Measurements from ENCODE around the gene CAP1. TPM values are rescaled to one million over a fixed set of nuclear protein-coding genes. Genes with fewer than 3 reads are reported as not detected.
"Not testable (repeated sequence)": the region's sequence is repeated elsewhere in the genome, so short reads cannot be mapped to it uniquely, and the experiment has no call there.

CAP1 gene
- total and polyA plus RNA-seq, 3 experiments from 2014 or later = 519 to 788 (median 536) TPM

DNA sequence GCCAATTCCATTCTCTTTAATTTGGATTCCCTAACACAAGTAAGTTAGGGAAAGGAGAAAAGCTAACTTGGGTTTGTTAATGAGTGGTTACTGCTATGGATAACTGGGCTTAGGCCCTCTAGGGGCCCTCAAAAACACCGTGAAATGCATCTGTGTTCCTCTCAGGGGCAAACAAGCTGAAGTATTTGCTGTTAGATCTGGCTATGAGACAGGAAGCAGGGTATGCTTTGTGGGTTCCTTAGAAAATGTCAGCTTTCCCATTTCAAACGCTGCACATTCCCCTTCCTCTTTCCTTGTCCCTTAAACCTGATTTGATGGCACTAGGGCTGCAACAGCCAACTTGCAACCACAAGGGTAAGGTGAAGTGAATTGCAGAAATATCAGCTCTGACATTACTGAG, 5.7 kb upstream of the CAP1 start:
- peaks cover 0 to 6% (median 0%) of the 10 kb centered on the region in 3 donors for H3K36me3 Mint-ChIP-seq
- H3K4me3 ChIP-seq (ENCODE audit: low read length) = peak overlapping the region; percentile 20
- H3K4me1 Mint-ChIP-seq = peaks cover 53 to 69% (median 63%) of the 10 kb centered on the region in 3 donors
- H3K27ac Mint-ChIP-seq = peak overlapping the region; percentile 67 to 95 (median 82)
- DNase-seq = peak in 1 of 5 donors; percentile 46
- no peaks in the 10 kb centered on the region for H3K36me3 ChIP-seq (ENCODE audit: insufficient read depth, low read length)
- H3K27me3 Mint-ChIP-seq = no peaks in the 10 kb centered on the region
- H3K9me3 ChIP-seq (ENCODE audit: low read length) = no peaks in the 10 kb centered on the region
- no peaks in the 10 kb centered on the region for H3K9me3 Mint-ChIP-seq
- ChIA-PET CTCF (interaction anchor here (1.1 to 1.7 kb wide), 3 partner anchors 9 to 116 kb away, joined by 3 to 10 read pairs (median 4); no protein-coding TSS in a partner anchor), POLR2A (no interaction called here)
- H3K4me3 Mint-ChIP-seq = peak overlapping the region; percentile 12 to 72 (median 37)
- peak overlapping the region; percentile 13 for H3K27ac ChIP-seq (ENCODE audit: low read depth, low read length)
- H3K27me3 ChIP-seq (ENCODE audit: insufficient read depth, low read length, poor library complexity, severe bottlenecking) = no peaks in the 10 kb centered on the region
- H3K4me1 ChIP-seq (ENCODE audit: insufficient read depth, low read length) = peaks cover 65% of the 10 kb centered on the region

DNA sequence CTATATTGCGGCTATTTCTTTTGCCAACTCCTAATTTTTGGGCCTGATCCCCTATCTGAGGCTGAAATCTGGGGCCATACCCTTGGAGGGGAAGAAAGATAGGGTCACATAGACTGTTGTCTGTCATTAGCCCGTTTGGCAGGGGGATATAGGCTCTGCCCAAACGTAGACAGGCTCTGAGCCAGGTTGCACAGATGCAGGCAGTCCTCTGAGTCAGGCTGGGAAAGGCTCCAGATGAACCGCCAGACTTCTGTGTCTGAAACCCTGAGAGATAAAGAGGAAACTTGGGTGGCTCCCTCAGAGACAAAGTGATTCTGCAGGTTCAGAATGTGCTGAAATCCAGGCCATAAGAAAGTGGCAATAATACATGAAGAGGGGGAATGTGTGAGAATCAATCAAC, 4.0 kb upstream of the CAP1 start:
- DNase-seq = no peak
- ChIA-PET POLR2A (no interaction called here), CTCF (no interaction called here)
- no peaks in the 10 kb centered on the region for H3K9me3 Mint-ChIP-seq
- Histone ChIP-seq H3K9me3 (ENCODE audit: low read length) (no peaks in the 10 kb centered on the region), H3K36me3 (ENCODE audit: insufficient read depth, low read length) (no peaks in the 10 kb centered on the region), H3K27me3 (ENCODE audit: insufficient read depth, low read length, poor library complexity, severe bottlenecking) (no peaks in the 10 kb centered on the region), H3K4me3 (ENCODE audit: low read length) (no peak overlapping the region), H3K27ac (ENCODE audit: low read depth, low read length) (peak overlapping the region; percentile 45), H3K4me1 (ENCODE audit: insufficient read depth, low read length) (peaks cover 63% of the 10 kb centered on the region)
- no peaks in the 10 kb centered on the region for H3K27me3 Mint-ChIP-seq
- peak overlapping the region in 7 of 8 donors; percentile 21 to 93 (median 82) for H3K27ac Mint-ChIP-seq
- peaks cover 0 to 23% (median 2%) of the 10 kb centered on the region in 3 donors for H3K36me3 Mint-ChIP-seq
- peaks cover 46 to 70% (median 66%) of the 10 kb centered on the region in 3 donors for H3K4me1 Mint-ChIP-seq
- peak overlapping the region in 1 of 7 donors; percentile 7 for H3K4me3 Mint-ChIP-seq

DNA sequence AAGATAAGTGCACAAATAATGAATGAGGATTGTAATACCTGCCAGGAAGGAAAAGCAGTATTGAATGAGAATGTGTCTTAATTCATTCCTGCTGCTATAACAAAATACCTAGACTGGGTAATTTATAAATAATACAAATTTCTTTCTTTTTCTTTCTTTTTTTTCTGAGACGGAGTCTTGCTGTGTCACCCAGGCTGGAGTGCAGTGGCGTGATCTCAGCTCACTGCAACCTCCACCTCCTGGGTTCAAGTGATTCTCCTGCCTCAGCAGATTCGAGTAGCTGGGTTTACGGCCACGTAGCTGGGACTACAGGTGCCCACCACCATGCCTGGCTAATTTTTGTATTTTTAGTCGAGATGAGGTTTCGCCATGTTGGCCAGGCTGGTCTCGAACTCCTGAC, 3.3 kb upstream of the CAP1 start:
- H3K9me3 ChIP-seq (ENCODE audit: low read length); H3K4me3 ChIP-seq (ENCODE audit: low read length); H3K9me3 Mint-ChIP-seq; CTCF ChIA-PET; DNase-seq; H3K27me3 Mint-ChIP-seq; H3K27me3 ChIP-seq (ENCODE audit: insufficient read depth, low read length, poor library complexity, severe bottlenecking); H3K4me3 Mint-ChIP-seq; H3K36me3 ChIP-seq (ENCODE audit: insufficient read depth, low read length); POLR2A ChIA-PET: not testable (repeated sequence)
- Mint-ChIP-seq H3K4me1 (peaks cover 49 to 74% (median 70%) of the 10 kb centered on the region in 3 donors), H3K27ac (peak overlapping the region in 7 of 8 donors; percentile 14 to 96 (median 83)), H3K36me3 (peaks cover 0 to 29% (median 7%) of the 10 kb centered on the region in 3 donors)
- Histone ChIP-seq H3K27ac (ENCODE audit: low read depth, low read length) (peak overlapping the region; percentile 45), H3K4me1 (ENCODE audit: insufficient read depth, low read length) (peaks cover 63% of the 10 kb centered on the region)

DNA sequence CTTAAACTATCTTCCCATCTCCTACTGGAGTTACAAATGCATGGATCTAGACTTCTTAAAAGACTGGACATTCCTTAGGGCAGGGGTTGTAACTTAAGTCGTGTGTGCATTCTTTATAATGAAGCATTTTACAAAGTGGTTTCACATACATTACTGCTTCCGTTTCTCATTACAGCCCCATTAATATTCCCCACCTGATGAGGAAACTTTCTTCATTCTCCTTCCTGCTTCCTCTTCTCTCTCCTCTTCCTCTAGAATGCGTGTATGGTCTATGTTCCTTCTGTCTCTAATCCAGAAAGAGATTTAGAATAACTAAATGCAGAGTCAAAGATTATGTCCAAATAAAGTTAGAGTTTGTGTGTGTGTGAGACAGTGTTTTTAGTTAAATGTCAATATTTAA, 1.8 kb upstream of the CAP1 start:
- H3K4me1 Mint-ChIP-seq = peaks cover 57 to 80% (median 76%) of the 10 kb centered on the region in 3 donors
- H3K27ac Mint-ChIP-seq = peak overlapping the region; percentile 90 to 100 (median 98)
- Histone ChIP-seq H3K9me3 (ENCODE audit: low read length) (no peaks in the 10 kb centered on the region), H3K27me3 (ENCODE audit: insufficient read depth, low read length, poor library complexity, severe bottlenecking) (no peaks in the 10 kb centered on the region), H3K36me3 (ENCODE audit: insufficient read depth, low read length) (peaks cover 6% of the 10 kb centered on the region), H3K27ac (ENCODE audit: low read depth, low read length) (peak overlapping the region; percentile 91), H3K4me3 (ENCODE audit: low read length) (peak overlapping the region; percentile 69), H3K4me1 (ENCODE audit: insufficient read depth, low read length) (peaks cover 71% of the 10 kb centered on the region)
- H3K4me3 Mint-ChIP-seq = peak overlapping the region; percentile 90 to 98 (median 96)
- DNase-seq = no peak
- H3K36me3 Mint-ChIP-seq = peaks cover 6 to 38% (median 14%) of the 10 kb centered on the region in 3 donors
- ChIA-PET POLR2A (no interaction called here), CTCF (interaction anchor here (1.1 to 1.7 kb wide), 5 partner anchors 8 to 119 kb away, joined by 3 to 6 read pairs (median 4); no protein-coding TSS in a partner anchor)
- no peaks in the 10 kb centered on the region for H3K9me3 Mint-ChIP-seq
- H3K27me3 Mint-ChIP-seq = no peaks in the 10 kb centered on the region

DNA sequence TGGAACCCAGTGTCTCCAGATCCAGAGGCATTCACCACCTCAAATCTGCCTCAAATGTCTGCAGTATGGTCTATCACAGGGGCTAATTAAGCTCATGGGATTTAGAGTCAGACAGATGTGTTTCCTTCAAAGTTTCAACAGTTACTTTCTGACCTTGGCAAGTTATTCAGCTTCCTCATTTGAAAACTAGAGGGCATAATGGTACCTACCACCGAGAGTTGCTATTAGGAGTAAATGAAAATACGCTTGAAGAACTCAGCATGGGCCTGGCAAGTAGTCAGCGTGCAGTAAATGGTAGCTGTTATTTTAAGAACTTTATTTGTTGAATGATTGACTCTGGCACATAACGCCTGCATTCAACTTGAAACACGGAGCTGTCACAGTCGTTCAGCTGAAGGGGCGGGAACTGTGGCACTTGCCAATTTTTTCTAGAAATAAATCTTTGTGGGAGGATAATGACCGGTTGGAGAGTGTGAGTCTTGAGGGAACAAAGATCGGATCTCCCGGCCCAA, 1.2 kb upstream of the CAP1 start:
- H3K27ac Mint-ChIP-seq = peak overlapping the region; percentile 90 to 100 (median 98)

DNA sequence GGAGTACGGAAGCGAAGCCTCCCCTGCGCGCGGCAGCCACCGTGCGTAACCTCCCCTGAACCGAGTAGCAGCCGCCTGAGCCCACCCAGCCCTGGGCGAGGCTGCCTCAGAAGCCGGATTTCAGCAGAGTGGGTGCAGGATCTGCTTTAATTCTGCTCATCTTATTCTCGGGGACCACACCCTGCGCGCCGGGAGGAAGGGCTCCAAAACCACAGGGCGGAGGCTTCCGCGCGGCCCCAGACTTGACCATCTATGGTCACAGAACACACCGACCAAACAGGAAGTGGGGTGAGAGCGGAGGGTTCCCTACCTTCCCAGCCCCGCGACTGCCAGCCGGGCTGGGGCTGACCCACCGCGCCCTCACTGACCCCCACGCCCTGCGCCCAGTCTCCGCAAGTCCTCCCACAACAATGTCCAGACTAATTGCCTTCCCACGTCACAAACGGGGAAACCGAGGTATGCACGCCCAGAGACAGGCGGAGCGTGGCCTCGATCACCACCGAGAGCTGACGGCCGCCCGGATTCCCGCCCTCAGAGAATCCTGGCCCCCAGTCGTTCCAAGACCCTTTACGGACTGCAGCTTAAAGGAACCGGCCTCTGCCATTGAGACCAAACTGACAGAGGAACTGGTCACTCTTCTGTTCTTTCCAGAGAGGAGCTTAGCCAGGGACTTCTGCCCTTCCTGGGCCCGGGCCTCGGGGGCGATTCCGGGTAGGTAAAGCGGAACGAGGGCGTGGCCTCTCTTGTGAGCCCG, 595 bp upstream of the CAP1 start:
- H3K4me1 Mint-ChIP-seq = peaks cover 56 to 77% (median 74%) of the 10 kb centered on the region in 3 donors
- no peaks in the 10 kb centered on the region for H3K9me3 Mint-ChIP-seq
- H3K36me3 Mint-ChIP-seq = peaks cover 6 to 48% (median 14%) of the 10 kb centered on the region in 3 donors
- no peaks in the 10 kb centered on the region for H3K9me3 ChIP-seq (ENCODE audit: low read length)
- H3K4me3 ChIP-seq (ENCODE audit: low read length) = peak overlapping the region; percentile 69
- H3K27ac Mint-ChIP-seq = peak overlapping the region; percentile 90 to 100 (median 98)
- ChIA-PET CTCF (interaction anchor here (0.8 to 1.6 kb wide), 7 partner anchors 10 to 138 kb away, joined by 3 to 6 read pairs (median 4); partner anchors contain the start of gene MYCL), POLR2A (interaction anchor here (0.7 to 2.0 kb wide), 8 partner anchors 10 to 345 kb away, joined by 4 to 12 read pairs (median 5); partner anchors contain the start of genes PPIE, SMAP2 and ZMPSTE24)
- DNase-seq = peak; percentile 53 to 85 (median 75)
- peak overlapping the region; percentile 91 for H3K27ac ChIP-seq (ENCODE audit: low read depth, low read length)
- peak overlapping the region; percentile 90 to 98 (median 96) for H3K4me3 Mint-ChIP-seq
- no peaks in the 10 kb centered on the region for H3K27me3 Mint-ChIP-seq
- peaks cover 6% of the 10 kb centered on the region for H3K36me3 ChIP-seq (ENCODE audit: insufficient read depth, low read length)
- no peaks in the 10 kb centered on the region for H3K27me3 ChIP-seq (ENCODE audit: insufficient read depth, low read length, poor library complexity, severe bottlenecking)
- peaks cover 69% of the 10 kb centered on the region for H3K4me1 ChIP-seq (ENCODE audit: insufficient read depth, low read length)

More for the DNA sequence above, 1.2 kb upstream of the CAP1 start:
- ChIA-PET POLR2A (interaction anchor here (0.9 kb wide), 1 partner anchor 346 kb away, joined by 4 read pairs; no protein-coding TSS in a partner anchor), CTCF (interaction anchor here (0.8 to 1.7 kb wide), 7 partner anchors 9 to 137 kb away, joined by 3 to 6 read pairs (median 4); partner anchors contain the start of gene MYCL)
- Mint-ChIP-seq H3K9me3 (no peaks in the 10 kb centered on the region), H3K4me1 (peaks cover 58 to 80% (median 76%) of the 10 kb centered on the region in 3 donors), H3K4me3 (peak overlapping the region; percentile 90 to 98 (median 96)), H3K27me3 (no peaks in the 10 kb centered on the region), H3K36me3 (peaks cover 6 to 44% (median 14%) of the 10 kb centered on the region in 3 donors)
- H3K27me3 ChIP-seq (ENCODE audit: insufficient read depth, low read length, poor library complexity, severe bottlenecking) = no peaks in the 10 kb centered on the region
- H3K9me3 ChIP-seq (ENCODE audit: low read length) = no peaks in the 10 kb centered on the region
- DNase-seq = no peak
- H3K4me3 ChIP-seq (ENCODE audit: low read length) = peak overlapping the region; percentile 69
- peak overlapping the region; percentile 91 for H3K27ac ChIP-seq (ENCODE audit: low read depth, low read length)
- peaks cover 71% of the 10 kb centered on the region for H3K4me1 ChIP-seq (ENCODE audit: insufficient read depth, low read length)
- peaks cover 6% of the 10 kb centered on the region for H3K36me3 ChIP-seq (ENCODE audit: insufficient read depth, low read length)

DNA sequence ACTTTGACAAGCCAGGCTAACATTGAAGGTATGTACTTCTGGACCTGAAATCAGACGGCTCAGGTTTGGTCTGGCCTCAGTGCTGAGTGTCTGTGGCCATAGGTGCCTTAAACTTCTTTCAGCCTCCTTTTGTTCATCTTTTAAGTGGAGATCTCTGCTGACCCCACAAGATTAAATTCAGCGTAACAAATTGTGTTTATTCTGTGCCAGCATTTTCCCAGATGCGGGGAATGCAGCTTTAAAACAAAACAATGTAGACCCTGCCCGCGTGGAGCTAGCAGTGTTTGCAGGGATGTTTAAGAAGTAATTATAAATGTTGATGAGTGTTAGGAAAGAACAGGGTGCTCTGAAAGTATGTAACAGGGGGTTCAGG, 923 bp downstream of the CAP1 start:
- Histone ChIP-seq H3K9me3 (ENCODE audit: low read length) (no peaks in the 10 kb centered on the region), H3K4me1 (ENCODE audit: insufficient read depth, low read length) (peaks cover 70% of the 10 kb centered on the region), H3K27me3 (ENCODE audit: insufficient read depth, low read length, poor library complexity, severe bottlenecking) (no peaks in the 10 kb centered on the region), H3K4me3 (ENCODE audit: low read length) (peak overlapping the region; percentile 91), H3K27ac (ENCODE audit: low read depth, low read length) (peak overlapping the region; percentile 89), H3K36me3 (ENCODE audit: insufficient read depth, low read length) (peaks cover 6% of the 10 kb centered on the region)
- no peaks in the 10 kb centered on the region for H3K9me3 Mint-ChIP-seq
- H3K27me3 Mint-ChIP-seq = no peaks in the 10 kb centered on the region
- peak overlapping the region; percentile 90 to 100 (median 98) for H3K27ac Mint-ChIP-seq
- POLR2A ChIA-PET = interaction anchor here (0.5 to 2.0 kb wide), 5 partner anchors 9 to 216 kb away, joined by 3 to 12 read pairs (median 8); partner anchors contain the start of gene ZMPSTE24
- peaks cover 67 to 83% (median 80%) of the 10 kb centered on the region in 3 donors for H3K4me1 Mint-ChIP-seq
- no peak for DNase-seq
- CTCF ChIA-PET = interaction anchor here (1.5 to 1.6 kb wide), 3 partner anchors 13 to 275 kb away, joined by 3 to 4 read pairs (median 4); no protein-coding TSS in a partner anchor
- peaks cover 6 to 60% (median 14%) of the 10 kb centered on the region in 3 donors for H3K36me3 Mint-ChIP-seq
- H3K4me3 Mint-ChIP-seq = peak overlapping the region; percentile 90 to 98 (median 96)
